IPS-18a (cell line): ENCODE measurements around the gene GABPA.
"Not testable (repeated sequence)": the region's sequence is repeated elsewhere in the genome, so short reads cannot be mapped to it uniquely, and the experiment has no call there.

Experiments
- H3K27ac ChIP-seq: one replicate; pipeline ENCODE4 v1.5.1; 2013; ENCODE audit warnings: low read length
- H3K27me3 ChIP-seq: one replicate; pipeline ENCODE4 v1.6.1; 2013; ENCODE audit warnings: mild to moderate bottlenecking, low read length; ENCODE audit not compliant: control insufficient read depth, insufficient read depth
- H3K36me3 ChIP-seq: one replicate; pipeline ENCODE4 v1.6.1; 2013; ENCODE audit warnings: low read depth, low read length; ENCODE audit not compliant: control insufficient read depth
- H3K4me1 ChIP-seq: one replicate; pipeline ENCODE4 v1.6.1; 2013; ENCODE audit warnings: low read depth, low read length; ENCODE audit not compliant: control insufficient read depth
- H3K4me3 ChIP-seq: one replicate; pipeline ENCODE4 v1.5.1; 2013; ENCODE audit warnings: low read length
- H3K9ac ChIP-seq: one replicate; pipeline ENCODE4 v1.6.1; 2013; ENCODE audit warnings: mild to moderate bottlenecking, low read length, moderate library complexity
- H3K9me3 ChIP-seq: one replicate; pipeline ENCODE4 v1.6.1; 2013; ENCODE audit warnings: low read depth, low read length; ENCODE audit not compliant: control insufficient read depth

Gene GABPA

GRCh38 chr21:25734904-25735645 is at the start of gene GABPA, which contains the start of gene ATP5PF:
Gene GABPA, plus strand, starts transcription at chr21:25734972. Its CDS starts 6,627 bp downstream, at chr21:25741599.
Gene ATP5PF, minus strand, starts transcription at chr21:25734904. Its CDS starts 5,110 bp downstream, at chr21:25729794.
- H3K4me3 ChIP-seq, result peak within 1 kb of the TSS; percentile 81
- peak within 1 kb of the TSS; percentile 96 for H3K27ac ChIP-seq
- H3K36me3 ChIP-seq, result no peaks in the 10 kb centered on the region
- H3K27me3 ChIP-seq, result no peaks in the 10 kb centered on the region
- H3K9ac ChIP-seq, result peak within 1 kb of the TSS; percentile 93
- H3K9me3 ChIP-seq, result no peaks in the 10 kb centered on the region
- peaks cover 12% of the 10 kb centered on the region for H3K4me1 ChIP-seq

GRCh38 chr21:25687787-25688186 is 47.0 kb upstream of the GABPA start:
- Histone ChIP-seq H3K9ac (no peak overlapping the region), H3K27me3 (no peaks in the 10 kb centered on the region)

GRCh38 chr21:25688275-25689155 is 46.3 kb upstream of the GABPA start:
- Histone ChIP-seq H3K9me3 (no peaks in the 10 kb centered on the region), H3K4me3 (no peak overlapping the region), H3K4me1 (no peaks in the 10 kb centered on the region), H3K27me3 (no peaks in the 10 kb centered on the region), H3K9ac (no peak overlapping the region), H3K36me3 (no peaks in the 10 kb centered on the region), H3K27ac (no peak overlapping the region)

More at GRCh38 chr21:25687787-25688186, 47.0 kb upstream of the GABPA start:
- H3K9me3 ChIP-seq, result no peaks in the 10 kb centered on the region
- no peak overlapping the region for H3K4me3 ChIP-seq
- H3K27ac ChIP-seq, result no peak overlapping the region
- H3K4me1 ChIP-seq, result no peaks in the 10 kb centered on the region
- no peaks in the 10 kb centered on the region for H3K36me3 ChIP-seq

- Histone ChIP-seq H3K27ac (no peak overlapping the region), H3K27me3 (no peaks in the 10 kb centered on the region), H3K4me1 (no peaks in the 10 kb centered on the region), H3K9me3 (no peaks in the 10 kb centered on the region), H3K9ac (no peak overlapping the region), H3K36me3 (no peaks in the 10 kb centered on the region), H3K4me3 (no peak overlapping the region)
These were observed 45.5 kb upstream of the GABPA start for GRCh38 chr21:25689226-25689625.

- Histone ChIP-seq H3K27ac (no peak overlapping the region), H3K9me3 (no peaks in the 10 kb centered on the region), H3K4me3 (no peak overlapping the region), H3K9ac (no peak overlapping the region), H3K27me3 (no peaks in the 10 kb centered on the region), H3K4me1 (no peaks in the 10 kb centered on the region), H3K36me3 (no peaks in the 10 kb centered on the region)
These were observed 42.8 kb upstream of the GABPA start for GRCh38 chr21:25691976-25692375.

- not testable (repeated sequence) for H3K36me3 ChIP-seq, H3K27ac ChIP-seq, H3K9me3 ChIP-seq, H3K27me3 ChIP-seq, H3K9ac ChIP-seq, H3K4me3 ChIP-seq, H3K4me1 ChIP-seq
These were observed 39.3 kb upstream of the GABPA start for GRCh38 chr21:25695461-25695860.

GRCh38 chr21:25700741-25701140 is 34.0 kb upstream of the GABPA start:
- no peak overlapping the region for H3K9ac ChIP-seq
- no peaks in the 10 kb centered on the region for H3K36me3 ChIP-seq
- H3K4me3 ChIP-seq, result no peak overlapping the region
- no peaks in the 10 kb centered on the region for H3K9me3 ChIP-seq
- H3K27ac ChIP-seq, result no peak overlapping the region
- no peaks in the 10 kb centered on the region for H3K27me3 ChIP-seq
- H3K4me1 ChIP-seq, result no peaks in the 10 kb centered on the region

- H3K9ac ChIP-seq, result no peak overlapping the region
These were observed 33.2 kb upstream of the GABPA start for GRCh38 chr21:25701529-25701928.

GRCh38 chr21:25708467-25709065 is 26.2 kb upstream of the GABPA start:
- no peak overlapping the region for H3K27ac ChIP-seq
- no peak overlapping the region for H3K4me3 ChIP-seq

More at GRCh38 chr21:25701529-25701928, 33.2 kb upstream of the GABPA start:
- Histone ChIP-seq H3K36me3 (no peaks in the 10 kb centered on the region), H3K27me3 (no peaks in the 10 kb centered on the region), H3K9me3 (no peaks in the 10 kb centered on the region), H3K4me3 (no peak overlapping the region), H3K4me1 (no peaks in the 10 kb centered on the region), H3K27ac (no peak overlapping the region)

GRCh38 chr21:25709684-25710265 is 25.0 kb upstream of the GABPA start:
- Histone ChIP-seq H3K27ac (no peak overlapping the region), H3K4me1 (no peaks in the 10 kb centered on the region), H3K36me3 (no peaks in the 10 kb centered on the region), H3K4me3 (no peak overlapping the region), H3K9me3 (no peaks in the 10 kb centered on the region), H3K9ac (no peak overlapping the region), H3K27me3 (no peaks in the 10 kb centered on the region)

More at GRCh38 chr21:25708467-25709065, 26.2 kb upstream of the GABPA start:
- H3K27me3 ChIP-seq, result no peaks in the 10 kb centered on the region
- no peaks in the 10 kb centered on the region for H3K36me3 ChIP-seq
- no peak overlapping the region for H3K9ac ChIP-seq
- H3K4me1 ChIP-seq, result no peaks in the 10 kb centered on the region
- H3K9me3 ChIP-seq, result no peaks in the 10 kb centered on the region

- no peaks in the 10 kb centered on the region for H3K27me3 ChIP-seq
- H3K9me3 ChIP-seq, result no peaks in the 10 kb centered on the region
- no peaks in the 10 kb centered on the region for H3K4me1 ChIP-seq
- H3K4me3 ChIP-seq, result no peak overlapping the region
- no peak overlapping the region for H3K9ac ChIP-seq
- no peaks in the 10 kb centered on the region for H3K36me3 ChIP-seq
- H3K27ac ChIP-seq, result no peak overlapping the region
These were observed 24.2 kb upstream of the GABPA start for GRCh38 chr21:25710550-25710949.
